Activated naive CD4-positive, alpha-beta T cell treated with anti-CD3 and anti-CD28 coated beads, Interleukin-2, amount 50 U/mL, for 24 hours (primary cell): ENCODE data around the gene ELAVL3.
"Not testable (repeated sequence)": the region's sequence is repeated elsewhere in the genome, so short reads cannot be mapped to it uniquely, and the experiment has no call there.

ENCODE experiments used
- H3K27ac Mint-ChIP-seq: one replicate; pipeline ENCODE4 v1.8.0; 2021; ENCODE audit warnings: mild to moderate bottlenecking, mixed read lengths
- H3K27me3 Mint-ChIP-seq: one replicate; pipeline ENCODE4 v1.8.0; 2021; ENCODE audit warnings: mixed read lengths
- H3K36me3 Mint-ChIP-seq: one replicate; pipeline ENCODE4 v1.8.0; 2021; ENCODE audit warnings: mixed read lengths
- H3K4me1 Mint-ChIP-seq: one replicate; pipeline ENCODE4 v1.8.0; 2021; ENCODE audit warnings: mixed read lengths
- H3K4me3 Mint-ChIP-seq: one replicate; pipeline ENCODE4 v1.8.0; 2021; ENCODE audit warnings: mild to moderate bottlenecking, mixed read lengths
- H3K9me3 Mint-ChIP-seq: one replicate; pipeline ENCODE4 v1.8.0; 2021; ENCODE audit warnings: mixed read lengths

Gene ELAVL3

DNA sequence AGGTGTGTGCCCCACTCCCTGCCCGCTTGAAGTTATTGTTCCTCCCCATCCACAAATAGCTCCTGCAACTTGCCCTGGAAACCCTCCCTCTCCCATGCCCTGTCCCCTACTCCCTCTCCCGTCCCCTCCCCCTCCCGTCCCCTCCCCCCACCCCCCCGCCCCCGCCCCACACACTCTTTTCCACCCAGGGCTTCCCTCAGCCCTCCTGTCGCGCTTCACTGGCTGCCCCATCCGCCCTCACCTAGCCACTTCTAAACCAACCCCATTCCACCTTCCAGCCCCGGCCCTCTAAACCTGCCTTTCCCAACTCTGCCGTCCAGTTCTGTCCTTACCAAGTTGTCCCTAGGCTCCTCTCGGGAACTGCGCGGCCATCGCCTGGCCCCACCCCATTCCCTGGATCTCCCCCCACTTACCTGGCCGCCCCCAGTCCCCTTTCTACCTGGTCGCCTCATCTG is 62.7 kb downstream of the ELAVL3 start:
- H3K36me3 Mint-ChIP-seq, result no peaks in the 10 kb centered on the region
- peaks cover 30% of the 10 kb centered on the region for H3K4me1 Mint-ChIP-seq
- H3K27me3 Mint-ChIP-seq, result peaks cover 26% of the 10 kb centered on the region
- no peaks in the 10 kb centered on the region for H3K9me3 Mint-ChIP-seq
- H3K27ac Mint-ChIP-seq, result no peak overlapping the region
- H3K4me3 Mint-ChIP-seq, result no peak overlapping the region

DNA sequence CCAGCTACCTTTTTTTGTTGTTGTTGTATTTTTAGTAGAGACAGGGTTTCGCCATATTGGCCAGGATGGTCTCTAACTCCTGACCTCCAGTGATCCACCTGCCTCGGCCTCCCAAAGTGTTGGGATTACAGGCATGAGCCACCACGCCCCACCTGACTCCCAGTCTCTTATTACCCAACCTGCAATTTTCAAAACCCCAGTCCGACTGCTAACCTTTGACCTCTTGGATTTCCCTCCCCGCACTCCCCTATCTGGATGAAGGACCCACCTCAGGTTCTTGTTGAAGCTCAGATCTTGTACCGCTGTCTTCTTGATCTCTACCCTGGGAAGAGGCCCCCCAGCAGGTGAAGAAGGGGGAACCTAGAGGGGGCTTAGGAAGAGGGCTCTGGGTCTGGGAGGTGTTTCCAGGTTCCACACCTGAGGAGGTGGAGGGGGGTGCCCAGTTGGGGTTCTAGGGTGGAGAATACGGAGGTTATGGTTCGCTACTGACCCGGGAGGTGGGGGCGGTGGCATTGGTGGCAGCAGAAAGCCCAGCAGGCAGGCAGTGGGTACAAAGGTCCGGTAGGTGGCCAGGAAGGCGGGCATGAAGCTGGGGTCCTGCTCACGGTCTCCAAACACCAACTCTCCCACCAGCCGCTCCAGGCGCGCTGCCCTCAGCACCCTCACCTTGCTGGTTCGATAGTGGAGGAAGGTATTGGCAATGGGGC is 64.3 kb downstream of the ELAVL3 start:
- no peaks in the 10 kb centered on the region for H3K36me3 Mint-ChIP-seq

DNA sequence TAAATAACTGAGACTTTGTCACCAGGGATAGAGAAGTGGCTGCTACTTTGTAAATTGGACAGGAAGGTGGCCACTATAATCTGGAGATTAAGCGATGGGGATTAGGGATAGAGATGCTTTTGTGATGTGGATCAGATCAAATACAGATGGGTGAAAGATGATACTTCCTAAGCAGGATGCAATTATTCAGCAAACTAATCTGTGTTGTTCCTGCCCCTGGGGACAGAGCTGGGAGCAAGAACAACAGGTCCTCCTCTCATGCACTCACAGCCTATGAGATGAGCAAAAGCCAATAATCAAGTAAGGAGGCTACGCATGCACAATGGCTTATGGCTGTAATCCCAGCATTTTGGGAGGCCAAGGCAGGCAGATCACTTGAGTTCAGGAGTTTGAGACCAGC is 66.3 kb downstream of the ELAVL3 start:
- Mint-ChIP-seq H3K27ac (no peak overlapping the region), H3K4me3 (no peak overlapping the region), H3K4me1 (peaks cover 4% of the 10 kb centered on the region), H3K36me3 (no peaks in the 10 kb centered on the region), H3K9me3 (no peaks in the 10 kb centered on the region), H3K27me3 (peaks cover 7% of the 10 kb centered on the region)

More for the DNA sequence above, 64.3 kb downstream of the ELAVL3 start:
- Mint-ChIP-seq H3K4me3 (no peak overlapping the region), H3K4me1 (peaks cover 17% of the 10 kb centered on the region), H3K27ac (peak overlapping the region; percentile 3), H3K27me3 (peaks cover 16% of the 10 kb centered on the region), H3K9me3 (no peaks in the 10 kb centered on the region)

DNA sequence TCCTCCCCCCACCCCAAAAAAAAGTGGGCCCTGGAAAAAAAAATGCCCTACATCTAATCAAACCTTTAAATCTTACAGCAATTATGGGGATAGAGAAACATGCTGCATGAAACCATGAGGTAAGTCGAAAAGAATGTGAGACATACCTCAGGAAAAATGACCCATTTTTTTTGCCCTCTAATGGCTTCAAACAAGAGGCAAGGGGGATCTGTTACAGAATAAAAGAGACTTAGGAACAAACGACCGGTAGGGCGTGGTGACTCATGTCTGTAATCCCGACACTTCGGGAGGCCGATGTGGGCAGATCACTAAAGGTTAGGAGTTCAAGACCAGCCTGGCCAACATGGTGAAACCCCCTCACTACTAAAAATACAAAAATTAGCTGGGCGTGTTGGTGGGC is 70.2 kb downstream of the ELAVL3 start:
- Mint-ChIP-seq H3K27ac (no peak overlapping the region), H3K9me3 (no peaks in the 10 kb centered on the region)

DNA sequence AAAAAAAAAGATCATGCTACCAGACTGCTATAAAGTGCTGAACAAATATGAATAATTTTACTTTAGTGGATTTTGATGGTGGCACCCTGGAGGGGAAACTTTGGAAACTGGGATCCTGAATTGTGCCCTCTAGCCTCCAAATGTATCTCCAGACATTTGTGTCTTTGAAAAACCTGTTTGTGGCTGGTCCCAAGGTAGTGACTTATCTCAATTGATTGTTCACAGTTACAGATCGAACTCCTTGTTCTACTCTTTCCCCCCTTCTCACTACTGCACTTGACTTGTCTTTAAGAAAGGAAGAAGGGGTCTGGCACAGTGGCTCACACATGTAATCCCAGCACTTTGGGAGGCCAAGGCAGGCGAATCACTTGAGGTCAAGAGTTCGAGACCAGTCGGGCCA is 72.3 kb downstream of the ELAVL3 start:
- Mint-ChIP-seq H3K4me3 (no peak overlapping the region), H3K4me1 (no peaks in the 10 kb centered on the region), H3K27me3 (peaks cover 7% of the 10 kb centered on the region), H3K9me3 (no peaks in the 10 kb centered on the region), H3K27ac (no peak overlapping the region), H3K36me3 (no peaks in the 10 kb centered on the region)

More for the DNA sequence above, 70.2 kb downstream of the ELAVL3 start:
- Mint-ChIP-seq H3K4me3 (no peak overlapping the region), H3K36me3 (no peaks in the 10 kb centered on the region), H3K27me3 (peaks cover 6% of the 10 kb centered on the region), H3K4me1 (no peaks in the 10 kb centered on the region)

DNA sequence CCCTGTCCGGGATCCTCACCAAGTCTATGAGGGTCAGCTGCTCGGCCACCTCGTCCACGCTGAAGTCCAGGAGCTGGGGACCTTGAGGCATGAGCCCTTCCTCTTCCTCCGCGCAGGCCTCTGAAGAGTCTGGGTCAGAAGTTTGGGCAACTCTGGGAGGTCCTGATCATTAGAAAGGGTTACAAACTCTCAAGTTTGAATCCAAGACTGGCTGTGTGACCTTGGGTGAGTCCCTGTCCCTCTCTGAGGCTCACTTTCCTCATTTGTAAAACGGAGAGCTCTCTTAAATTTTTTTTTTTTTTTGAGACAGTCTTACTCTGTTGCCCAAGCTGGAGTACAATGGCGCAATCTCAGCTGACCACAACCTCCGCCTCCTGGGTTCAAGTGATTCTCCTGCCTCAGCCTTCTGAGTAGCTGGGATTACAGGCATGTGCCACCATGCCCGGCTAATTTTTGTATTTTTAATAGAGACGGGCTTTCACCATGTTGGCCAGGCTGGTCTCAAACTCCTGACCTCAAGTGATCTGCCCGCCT is 74.1 kb downstream of the ELAVL3 start:
- H3K27ac Mint-ChIP-seq, H3K27me3 Mint-ChIP-seq, H3K36me3 Mint-ChIP-seq, H3K4me1 Mint-ChIP-seq, H3K9me3 Mint-ChIP-seq, H3K4me3 Mint-ChIP-seq: not testable (repeated sequence)

DNA sequence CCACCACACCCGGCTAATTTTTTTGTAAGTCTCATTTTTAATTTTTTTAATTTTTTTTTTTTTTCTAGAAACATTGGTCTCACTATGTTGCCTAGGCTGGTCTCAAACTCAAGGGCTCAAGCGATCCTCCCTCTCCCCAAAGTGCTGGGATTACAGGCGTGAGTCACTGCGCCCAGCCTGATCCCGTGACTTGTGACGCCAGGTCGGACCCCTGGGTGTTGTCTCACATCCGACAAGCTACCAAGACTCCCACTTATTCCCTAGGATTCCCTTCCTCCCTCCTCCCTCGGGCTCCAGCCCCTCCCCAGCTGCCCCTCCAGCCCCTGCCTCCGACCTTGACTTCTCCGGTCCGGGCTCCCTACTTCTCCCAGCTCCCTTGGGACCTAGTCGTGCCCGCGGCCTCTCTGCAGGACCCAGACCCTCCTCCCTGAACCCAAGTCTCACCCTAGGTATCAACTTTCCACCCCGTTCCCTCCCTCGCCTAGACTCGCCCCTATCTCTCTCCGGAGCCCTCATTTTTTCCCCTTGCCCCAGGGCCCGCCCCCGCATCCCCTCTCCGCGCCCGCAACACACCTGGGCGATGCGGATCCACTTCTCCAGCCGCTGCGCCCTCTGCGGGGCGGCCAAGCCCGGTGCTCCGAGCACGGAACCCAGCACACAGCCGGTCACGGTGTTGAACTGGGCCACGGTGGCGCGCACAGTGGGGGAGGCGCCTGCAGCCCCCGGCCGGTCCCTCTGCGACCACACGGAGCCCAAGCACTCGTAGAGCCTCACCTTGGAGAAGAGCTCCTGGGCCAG is 74.8 kb downstream of the ELAVL3 start:
- Mint-ChIP-seq H3K27me3 (peaks cover 7% of the 10 kb centered on the region), H3K36me3 (no peaks in the 10 kb centered on the region), H3K4me3 (no peak overlapping the region), H3K27ac (no peak overlapping the region), H3K9me3 (no peaks in the 10 kb centered on the region), H3K4me1 (no peaks in the 10 kb centered on the region)

DNA sequence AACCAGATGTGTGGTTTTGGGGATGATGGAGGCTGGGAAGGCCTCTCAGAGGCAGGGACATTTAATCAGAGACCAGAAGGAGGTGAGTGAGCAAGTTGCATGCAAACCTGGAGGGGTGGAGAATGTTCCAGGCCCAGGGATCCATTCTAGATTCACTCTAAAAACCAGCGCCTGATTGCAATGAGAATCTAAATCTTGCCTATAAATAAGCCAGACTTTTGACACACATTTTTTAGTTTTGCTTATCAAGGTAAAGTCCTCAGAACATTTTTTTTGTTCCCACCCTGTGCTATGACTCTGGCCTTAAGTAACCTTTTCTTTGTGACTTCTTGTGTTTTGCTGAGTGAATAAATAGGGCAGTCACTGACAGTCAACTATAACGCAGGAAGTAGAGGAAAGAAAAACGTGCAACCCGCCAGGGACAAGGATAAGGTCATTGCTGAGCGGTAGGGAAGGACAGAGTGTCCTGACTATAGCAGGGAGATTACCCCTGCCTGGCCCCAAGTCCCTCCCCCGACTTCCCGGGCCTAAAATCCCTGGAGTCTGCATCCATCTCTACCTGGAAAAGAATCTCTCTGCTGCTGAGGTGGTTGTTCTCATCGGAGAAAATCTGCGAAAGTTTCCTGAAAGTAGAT is 76.1 kb downstream of the ELAVL3 start:
- Mint-ChIP-seq H3K27ac (no peak overlapping the region), H3K4me3 (no peak overlapping the region), H3K9me3 (no peaks in the 10 kb centered on the region), H3K36me3 (no peaks in the 10 kb centered on the region), H3K27me3 (peaks cover 7% of the 10 kb centered on the region), H3K4me1 (no peaks in the 10 kb centered on the region)

DNA sequence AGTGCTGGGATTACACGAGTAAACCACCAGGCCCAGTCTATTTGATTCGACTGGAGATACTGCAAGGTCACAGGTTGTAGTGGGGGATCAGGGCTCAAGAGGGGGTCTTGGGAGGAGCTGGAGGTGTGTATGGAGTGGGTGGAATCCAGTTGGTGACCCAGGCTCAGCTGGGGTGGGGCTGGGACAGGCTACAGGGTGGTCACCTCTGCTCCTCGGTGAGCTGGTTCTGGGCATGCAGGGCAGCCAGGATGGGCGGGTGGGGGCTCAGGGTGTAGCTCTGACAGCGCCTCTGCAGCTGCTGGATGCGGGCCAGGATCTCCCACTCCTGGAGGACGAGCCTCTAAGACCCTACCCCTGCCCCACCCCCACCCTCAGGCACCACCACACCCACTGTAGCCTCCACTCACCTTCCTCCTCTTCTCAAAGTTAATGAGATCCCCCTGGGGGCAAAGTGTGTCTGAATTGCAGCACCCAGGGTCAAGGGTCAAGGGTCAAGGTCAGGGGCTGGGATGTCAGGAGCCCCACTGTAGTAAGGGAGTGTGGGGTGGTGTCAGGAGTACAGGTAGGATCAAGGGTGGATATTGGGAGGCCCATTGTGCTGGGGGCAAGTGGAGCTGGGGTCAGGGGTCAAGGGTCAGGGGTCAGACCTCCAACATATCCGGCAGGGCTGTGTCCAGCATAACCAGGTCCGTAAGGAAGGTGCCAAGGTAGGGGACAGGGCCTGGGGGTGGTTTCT is 78.9 kb downstream of the ELAVL3 start:
- no peaks in the 10 kb centered on the region for H3K9me3 Mint-ChIP-seq
- H3K27me3 Mint-ChIP-seq, result peaks cover 4% of the 10 kb centered on the region
- H3K4me1 Mint-ChIP-seq, result no peaks in the 10 kb centered on the region
- no peak overlapping the region for H3K27ac Mint-ChIP-seq
- H3K36me3 Mint-ChIP-seq, result no peaks in the 10 kb centered on the region
- H3K4me3 Mint-ChIP-seq, result no peak overlapping the region
